HS-5 (cell line): ENCODE measurements around the gene CD177.
"Not testable (repeated sequence)": the region's sequence is repeated elsewhere in the genome, so short reads cannot be mapped to it uniquely, and the experiment has no call there.

Experiments
- DNase-seq: peaks from one replicate; pipeline ENCODE4 v3.0.0-alpha.2; 2012; ENCODE audit warnings: low read depth

Gene CD177, protein sequence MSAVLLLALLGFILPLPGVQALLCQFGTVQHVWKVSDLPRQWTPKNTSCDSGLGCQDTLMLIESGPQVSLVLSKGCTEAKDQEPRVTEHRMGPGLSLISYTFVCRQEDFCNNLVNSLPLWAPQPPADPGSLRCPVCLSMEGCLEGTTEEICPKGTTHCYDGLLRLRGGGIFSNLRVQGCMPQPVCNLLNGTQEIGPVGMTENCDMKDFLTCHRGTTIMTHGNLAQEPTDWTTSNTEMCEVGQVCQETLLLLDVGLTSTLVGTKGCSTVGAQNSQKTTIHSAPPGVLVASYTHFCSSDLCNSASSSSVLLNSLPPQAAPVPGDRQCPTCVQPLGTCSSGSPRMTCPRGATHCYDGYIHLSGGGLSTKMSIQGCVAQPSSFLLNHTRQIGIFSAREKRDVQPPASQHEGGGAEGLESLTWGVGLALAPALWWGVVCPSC

DNA sequence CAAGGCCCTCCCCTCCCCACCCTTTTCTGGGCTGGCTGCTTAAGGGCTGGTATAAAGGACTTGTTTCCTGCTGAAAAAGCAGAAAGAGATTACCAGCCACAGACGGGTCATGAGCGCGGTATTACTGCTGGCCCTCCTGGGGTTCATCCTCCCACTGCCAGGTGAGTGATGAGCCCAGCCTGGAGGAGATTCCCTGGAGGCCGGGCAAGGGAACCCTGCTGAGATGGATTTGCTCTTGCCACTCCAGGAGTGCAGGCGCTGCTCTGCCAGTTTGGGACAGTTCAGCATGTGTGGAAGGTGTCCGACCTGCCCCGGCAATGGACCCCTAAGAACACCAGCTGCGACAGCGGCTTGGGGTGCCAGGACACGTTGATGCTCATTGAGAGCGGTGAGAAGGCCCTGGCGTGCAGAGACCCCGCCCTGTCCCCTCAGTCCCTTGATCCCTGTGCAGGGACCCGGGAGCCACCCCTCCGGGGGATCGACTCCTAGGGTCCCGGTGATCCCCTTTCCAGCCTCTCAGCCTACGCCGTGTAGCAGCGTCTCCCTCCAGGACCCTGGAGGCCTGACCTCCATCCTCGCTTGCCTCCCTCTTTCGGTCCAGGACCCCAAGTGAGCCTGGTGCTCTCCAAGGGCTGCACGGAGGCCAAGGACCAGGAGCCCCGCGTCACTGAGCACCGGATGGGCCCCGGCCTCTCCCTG, at the start of gene CD177:
TSS of gene CD177 (plus strand) at position 81 of the 699 bp plus-strand sequence. CDS start at position 110, 29 bp downstream.
- DNase-seq = no peak

DNA sequence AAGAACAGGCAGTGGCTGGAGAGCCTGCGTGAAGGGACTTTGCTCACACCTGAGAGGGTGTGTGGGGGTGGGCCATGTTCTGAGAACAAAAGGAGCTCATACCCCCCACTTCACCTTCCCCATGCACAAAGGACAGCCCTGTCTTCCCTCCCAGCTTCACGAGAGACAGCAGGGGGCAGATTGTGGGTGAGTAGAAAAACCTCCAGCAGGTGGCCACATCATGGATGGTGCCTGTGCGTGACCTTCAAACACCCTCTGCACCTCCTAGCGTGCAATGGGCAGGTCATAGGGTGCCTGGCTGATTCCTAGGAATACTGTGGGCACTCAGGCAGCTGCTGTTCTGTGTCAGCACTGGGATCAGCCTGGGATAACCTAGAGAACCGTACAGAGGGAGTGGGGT, 47.8 kb upstream of the CD177 start:
- no peak for DNase-seq

DNA sequence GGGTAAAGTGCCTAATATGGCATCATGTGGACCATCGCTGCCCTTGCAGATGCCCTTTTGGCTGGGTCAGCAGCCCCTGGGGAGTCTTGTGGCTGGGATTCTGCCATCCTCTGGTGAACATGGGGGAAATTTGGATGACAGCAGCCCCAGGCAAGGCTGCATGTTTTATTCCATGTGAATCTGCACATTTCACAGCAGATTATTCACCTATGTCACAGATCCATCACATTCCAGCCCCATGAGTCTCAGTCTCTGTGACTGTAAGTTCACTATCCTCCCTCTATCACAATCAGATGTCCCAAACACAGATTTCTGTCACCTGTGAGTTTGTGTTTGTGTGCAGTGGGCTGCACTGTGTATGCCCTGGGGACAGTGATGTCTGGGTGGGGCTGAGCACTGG, 47.4 kb upstream of the CD177 start:
- DNase-seq = peak; percentile 6

DNA sequence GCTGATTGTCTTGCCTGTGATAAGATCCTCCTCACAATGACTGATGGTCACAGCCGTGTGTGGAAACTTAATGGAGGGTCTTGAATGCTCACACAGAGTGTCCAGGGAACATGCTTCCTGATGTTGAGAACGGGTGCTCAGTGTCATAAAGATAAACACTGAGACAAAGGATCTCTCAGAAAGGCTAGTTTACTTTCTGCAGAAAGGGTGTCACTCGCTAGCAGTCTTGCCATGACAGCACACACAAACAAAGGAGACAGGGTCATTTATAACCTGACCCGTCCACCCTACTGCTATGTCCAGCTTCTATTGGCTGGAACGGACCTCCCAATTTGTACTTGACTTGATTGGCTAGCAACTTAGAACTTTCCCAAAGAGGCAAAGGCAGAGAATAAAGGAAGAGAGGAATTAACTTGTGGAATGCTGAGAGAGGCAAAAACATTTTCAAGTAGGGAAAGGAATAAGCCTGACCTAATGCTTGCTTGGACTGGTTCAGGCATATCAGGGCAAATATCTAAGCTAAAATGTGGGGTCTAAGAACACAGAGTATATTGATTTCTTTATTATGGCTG, 45.2 kb upstream of the CD177 start:
- no peak for DNase-seq

DNA sequence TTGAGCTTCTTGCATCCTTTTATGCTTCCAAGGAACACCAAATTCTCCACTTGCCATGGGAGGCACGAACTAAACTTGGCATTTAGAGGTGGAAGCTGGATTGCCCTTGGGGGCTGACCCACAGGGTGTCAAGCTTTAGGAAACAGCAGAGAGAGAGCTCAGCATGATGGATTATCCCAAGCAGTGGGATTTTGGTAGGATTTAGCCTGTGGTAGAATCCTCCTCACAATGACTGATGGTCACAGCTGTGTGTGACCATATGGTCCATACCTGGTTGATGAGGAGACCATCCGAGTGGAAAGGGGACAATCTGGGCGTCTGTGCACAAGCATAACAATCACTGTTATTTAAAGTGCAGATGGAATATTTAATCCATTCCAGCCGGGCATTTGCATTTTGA, 44.0 kb upstream of the CD177 start:
- DNase-seq = no peak

DNA sequence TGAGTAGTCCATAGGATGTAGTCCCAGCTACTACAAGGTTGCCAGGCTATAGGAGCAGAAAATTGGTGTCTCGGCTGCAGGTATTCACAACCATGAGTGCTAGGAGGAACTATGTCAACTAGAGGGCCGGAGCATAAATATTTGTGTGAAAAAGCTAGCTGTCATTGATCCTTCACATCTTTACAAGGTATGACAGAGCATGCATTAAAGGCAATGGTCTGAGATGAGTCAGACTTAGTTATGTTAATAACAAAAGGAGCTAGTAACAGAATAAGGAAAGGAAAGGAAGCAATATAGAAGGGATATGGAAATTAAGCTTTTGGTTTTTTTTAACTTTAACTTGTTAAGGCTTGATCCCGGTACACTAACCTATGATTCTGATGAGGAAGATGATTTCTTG, 43.3 kb upstream of the CD177 start:
- no peak for DNase-seq

DNA sequence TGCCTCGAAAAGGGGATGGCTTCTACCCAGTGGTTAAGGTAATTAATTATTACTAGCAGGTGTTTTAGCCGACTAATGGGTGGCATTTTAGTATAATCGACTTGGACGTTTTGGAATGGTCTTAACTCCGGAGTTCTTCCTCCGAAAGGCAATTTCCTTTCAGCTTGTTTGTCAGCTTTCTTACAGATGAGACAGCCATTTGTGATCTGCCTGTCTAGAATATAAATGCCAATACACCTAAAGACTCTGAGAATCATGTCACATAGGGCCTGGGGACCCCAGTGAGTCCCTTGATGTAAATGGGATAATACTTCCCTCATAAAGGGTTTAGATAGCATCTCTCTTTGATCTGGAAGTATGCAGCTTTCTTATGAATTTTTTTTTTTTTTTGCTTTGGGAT, 42.2 kb upstream of the CD177 start:
- no peak for DNase-seq

DNA sequence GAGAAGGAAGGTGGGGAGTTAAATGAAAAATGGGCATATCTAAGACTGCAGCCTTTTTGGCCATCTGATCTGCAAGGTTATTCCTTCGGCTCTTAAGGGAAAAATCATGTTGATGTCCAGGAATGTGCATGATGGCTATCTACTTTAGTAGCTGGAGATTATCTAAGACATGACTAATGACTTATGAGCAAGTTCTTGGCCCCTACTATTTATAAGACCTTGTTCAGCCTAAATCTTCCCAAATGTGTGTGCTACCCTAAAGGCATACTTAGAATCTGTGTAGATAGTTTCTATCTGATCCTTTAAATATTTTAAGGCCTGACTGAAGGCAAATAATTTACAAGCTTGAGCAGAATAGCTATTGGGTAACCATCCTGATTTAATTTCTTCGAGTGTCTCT, 41.8 kb upstream of the CD177 start:
- DNase-seq = no peak

DNA sequence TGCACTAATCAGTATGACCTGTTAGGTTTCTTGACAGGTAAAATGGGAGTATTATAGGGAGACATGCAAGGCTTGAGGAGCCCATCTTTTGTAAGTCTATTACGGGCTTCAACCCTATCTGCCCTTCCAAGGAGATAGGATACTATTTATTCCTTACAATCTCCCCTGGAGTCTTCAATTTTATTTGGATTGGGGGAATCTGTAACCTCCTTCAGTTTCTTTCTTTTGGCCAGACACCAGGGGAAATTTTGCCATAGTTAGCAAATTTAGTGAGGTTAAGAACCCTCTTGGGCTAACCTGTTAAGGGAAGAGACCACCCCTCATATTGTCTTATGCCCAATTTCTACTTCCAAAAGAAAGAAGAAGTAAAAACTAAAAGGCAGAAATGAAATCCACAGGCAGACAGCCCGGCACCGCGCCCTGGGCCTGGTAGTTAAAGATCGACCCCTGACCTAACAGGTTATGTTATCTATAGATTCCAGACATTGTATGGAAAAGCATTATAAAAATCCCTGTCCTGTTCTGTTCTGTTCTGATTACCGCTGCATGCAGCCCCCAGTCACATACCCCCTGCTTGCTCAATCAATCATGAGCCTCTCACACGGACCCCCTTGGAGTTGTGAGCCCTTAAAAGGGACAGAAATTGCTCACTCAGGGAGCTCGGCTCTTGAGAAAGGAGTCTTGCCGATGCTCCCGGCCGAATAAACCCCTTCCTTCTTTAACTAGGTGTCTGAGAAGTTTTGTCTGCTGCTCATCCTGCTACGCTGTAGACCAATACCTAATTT, 39.6 kb upstream of the CD177 start:
- DNase-seq = no peak

DNA sequence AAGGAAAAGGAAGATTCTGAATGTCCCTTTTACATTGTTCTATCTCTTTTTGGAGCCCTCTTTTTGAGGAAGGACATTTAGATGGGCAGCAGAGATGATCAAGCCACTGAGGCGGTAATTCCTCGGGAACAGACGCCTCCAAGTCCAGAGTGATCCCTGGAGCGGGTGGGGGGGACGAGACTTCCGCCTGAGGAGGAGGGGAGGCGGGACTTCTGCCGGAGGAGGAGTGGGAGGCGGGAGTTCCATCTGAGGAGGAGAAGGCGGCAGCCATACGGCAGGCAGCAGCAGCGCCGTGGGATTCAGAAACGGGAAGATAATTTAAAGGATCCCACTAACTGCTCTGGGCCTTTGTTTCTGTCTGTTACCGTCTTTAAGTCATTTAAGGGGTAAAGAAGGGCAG, 37.6 kb upstream of the CD177 start:
- no peak for DNase-seq

DNA sequence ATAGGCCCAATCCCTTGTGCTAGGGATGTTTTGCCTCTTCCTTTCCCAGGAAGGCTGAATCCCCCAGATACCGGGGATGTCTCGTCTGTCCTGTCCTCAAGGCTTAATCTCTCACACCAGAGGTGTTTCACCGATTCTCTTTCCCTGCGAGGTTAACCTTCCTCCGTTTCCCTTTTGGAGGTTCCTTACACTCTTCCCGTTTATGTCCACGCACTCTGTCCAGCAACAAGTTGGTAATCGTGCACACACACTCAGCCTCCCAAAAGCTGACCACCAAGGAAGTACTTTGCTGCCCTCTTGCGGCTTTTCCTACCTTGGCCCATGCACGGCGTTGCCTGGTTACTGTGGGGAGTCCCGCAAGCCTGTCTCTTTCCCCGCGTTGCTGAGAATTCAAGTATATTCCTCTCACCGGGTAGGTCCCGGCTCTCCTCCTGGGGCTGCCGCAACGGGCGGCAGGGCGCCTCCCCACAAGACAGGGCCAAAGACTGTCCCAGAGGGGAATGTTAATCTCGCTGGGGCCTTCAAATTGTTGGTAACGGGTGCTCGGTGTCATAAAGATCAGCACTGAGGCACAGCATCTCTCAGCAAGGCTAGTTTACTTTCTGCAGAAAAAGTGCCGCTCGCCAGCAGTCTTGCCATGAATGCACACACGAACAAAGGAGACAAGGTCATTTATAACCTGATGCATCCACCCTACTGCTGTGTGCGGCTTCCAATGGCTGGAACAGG, 36.7 kb upstream of the CD177 start:
- DNase-seq = peak; percentile 11

DNA sequence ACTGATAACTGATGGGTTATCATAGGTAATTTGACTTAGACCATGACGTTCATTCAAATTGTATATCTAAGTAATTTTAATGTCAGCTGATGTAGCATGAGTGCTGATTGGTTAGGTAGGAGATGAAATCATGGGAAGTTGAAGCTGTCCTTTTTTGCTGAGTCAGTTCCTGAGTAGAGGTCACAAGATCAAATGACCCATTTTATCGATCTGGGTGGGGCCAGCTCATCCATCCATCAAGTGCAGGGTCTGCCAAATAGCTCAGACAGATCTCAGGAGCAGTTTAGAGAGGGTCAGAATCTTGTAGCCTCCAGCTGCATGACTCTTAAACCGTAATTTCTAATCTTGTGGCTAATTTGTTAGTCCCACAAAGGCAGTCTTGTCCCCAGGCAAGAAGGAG, 35.3 kb upstream of the CD177 start:
- no peak for DNase-seq

DNA sequence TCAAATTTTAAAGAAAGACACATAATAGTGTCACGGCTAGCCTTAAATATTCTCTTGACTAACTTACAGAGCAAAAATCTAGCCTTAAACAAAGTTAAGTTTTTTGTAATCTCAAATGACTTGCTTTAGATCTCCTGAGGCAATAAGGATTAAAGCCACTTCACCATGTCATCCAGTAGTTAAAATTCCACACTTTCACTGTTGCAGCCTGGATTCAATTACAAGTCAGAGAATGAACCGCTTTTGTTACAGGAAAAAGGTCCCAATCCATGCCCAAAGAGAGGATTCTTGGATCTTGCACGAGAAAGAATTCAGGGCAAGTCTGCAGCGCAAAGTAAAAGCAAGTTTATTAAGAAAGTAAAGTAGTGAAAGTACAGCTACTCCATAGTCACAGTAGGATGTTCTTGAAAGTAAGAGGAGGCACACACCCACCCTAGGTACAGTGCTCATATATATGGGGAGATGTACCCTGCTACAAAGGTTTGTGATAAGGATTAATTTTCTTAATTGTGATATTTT, 34.6 kb upstream of the CD177 start:
- DNase-seq = no peak

DNA sequence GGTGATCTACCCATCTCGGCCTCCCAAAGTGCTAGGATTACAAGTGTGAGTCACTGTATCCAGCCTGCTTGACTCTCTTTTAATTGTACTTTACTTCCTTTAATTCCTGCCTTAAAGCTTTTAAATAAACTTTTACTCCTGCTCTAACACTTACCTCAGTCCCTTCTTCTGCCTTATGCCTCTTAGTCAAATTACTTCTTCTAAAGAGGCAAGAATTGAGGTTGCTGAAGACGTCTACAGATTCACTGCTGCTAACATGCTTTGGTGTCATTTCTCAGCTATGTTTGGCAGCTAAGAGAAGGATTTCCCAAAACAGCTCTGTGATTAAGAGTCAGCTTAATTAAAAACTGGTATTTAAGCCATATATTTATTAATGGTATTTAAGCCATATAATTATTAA, 32.9 kb upstream of the CD177 start:
- DNase-seq = no peak

DNA sequence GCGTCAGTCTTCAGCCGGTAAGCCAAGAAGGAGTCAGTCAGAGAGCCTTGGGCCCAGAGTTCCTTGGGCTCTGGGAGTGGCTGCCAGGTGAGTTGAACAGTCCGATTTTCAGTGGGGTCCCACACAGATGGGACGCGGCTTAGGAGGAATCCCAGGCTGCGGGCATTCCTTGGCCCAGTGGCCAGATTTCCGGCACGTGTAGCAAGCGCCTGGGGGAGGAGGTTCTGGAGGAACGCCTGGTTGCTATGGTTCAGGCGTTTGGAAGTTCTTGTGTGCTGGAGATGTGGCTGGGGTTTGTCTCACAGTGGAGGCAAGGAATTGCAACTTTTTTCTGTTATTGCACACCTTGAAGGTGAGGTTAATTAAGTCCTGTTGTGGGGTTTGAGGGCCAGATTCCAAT, 26.7 kb upstream of the CD177 start:
- not testable (repeated sequence) for DNase-seq

DNA sequence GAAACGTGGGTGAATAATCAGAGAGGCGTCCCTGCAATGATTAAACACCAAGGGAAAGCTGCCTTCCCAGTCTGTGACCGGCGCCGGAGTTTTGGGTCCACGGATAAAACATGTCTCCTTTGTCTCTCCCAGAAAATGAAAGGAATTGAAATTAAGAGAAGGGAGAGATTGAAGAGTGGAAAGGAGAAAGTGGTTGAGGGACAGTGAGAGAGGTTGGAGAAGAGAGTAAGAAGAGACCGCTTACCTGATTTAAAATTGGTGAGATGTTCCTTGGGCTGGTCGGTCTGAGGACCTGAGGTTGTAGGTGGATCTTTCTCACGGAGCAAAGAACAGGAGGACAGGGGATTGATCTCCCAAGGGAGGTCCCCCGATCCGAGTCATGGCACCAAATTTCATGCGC, 24.9 kb upstream of the CD177 start:
- DNase-seq = not testable (repeated sequence)

DNA sequence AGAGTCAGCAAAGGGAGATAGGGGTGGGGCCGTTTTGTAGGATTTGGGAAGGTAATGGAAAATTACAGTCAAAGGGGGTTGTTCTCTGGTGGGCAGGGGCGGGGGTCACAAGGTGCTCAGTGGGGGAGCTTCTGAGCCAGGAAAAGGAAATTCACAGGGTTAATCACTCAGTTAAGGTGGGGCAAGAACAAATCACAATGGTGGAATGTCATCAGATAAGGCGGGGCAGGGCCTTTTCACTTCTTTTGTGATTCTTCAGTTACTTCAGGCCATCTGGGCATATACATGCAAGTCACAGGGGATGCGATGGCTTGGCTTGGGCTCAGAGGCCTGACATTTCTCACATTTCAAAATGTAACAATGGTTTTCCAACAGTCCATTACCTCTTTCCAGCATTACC, 24.4 kb upstream of the CD177 start:
- DNase-seq = not testable (repeated sequence)

DNA sequence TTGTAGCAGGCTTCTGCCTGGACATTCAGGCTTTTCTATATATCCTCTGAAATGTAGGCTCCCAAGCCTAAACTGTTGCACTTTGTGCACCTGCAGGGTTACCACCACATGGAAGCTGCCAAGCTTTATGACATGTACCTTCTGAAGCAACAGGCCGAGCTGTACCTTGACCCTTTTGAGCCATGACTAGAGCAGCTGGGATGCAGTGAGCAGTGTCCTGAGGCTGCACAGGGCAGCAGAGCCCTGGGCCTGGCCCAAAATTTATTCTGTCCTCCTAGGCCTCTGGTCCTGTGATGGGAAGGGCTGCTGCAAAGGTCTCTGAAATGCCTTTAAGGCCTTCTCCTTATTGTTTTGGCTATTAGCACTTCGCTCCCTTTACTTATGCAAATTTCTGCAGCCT, 23.5 kb upstream of the CD177 start:
- no peak for DNase-seq

DNA sequence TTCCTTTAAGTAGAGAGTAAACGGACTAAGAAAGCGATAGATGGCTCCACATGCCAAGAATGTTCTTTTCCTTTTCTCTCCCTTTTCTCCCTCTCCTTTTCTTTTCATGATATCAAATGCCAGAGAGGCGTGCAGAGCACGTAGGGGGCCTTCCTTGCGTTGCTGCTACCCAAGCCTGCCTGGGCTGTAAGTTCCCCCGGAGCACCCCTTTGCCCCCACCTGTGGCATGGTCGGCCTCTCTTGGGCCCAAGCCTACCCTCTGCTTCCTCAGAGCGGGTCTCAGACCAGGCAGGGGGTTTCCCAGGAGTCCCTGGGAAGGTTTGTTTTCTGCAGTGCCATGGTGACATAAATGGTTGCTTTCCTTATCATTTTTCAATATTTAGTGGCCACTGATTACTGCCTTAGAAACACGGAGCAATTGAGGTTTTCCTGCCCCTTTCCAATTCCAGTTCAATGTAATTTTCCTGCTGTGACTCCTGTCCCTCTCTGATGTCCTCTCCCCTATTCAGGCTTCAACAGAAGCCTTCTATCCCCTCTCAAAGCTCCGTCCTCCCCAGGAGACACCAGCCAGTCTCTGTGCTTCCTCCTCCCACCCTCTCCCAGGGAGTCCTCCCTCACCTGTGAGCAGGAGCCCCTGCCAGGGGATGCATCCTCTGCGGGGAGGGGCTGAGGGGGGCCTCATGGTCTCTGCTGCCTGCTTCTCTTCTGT, 22.6 kb upstream of the CD177 start:
- no peak for DNase-seq

DNA sequence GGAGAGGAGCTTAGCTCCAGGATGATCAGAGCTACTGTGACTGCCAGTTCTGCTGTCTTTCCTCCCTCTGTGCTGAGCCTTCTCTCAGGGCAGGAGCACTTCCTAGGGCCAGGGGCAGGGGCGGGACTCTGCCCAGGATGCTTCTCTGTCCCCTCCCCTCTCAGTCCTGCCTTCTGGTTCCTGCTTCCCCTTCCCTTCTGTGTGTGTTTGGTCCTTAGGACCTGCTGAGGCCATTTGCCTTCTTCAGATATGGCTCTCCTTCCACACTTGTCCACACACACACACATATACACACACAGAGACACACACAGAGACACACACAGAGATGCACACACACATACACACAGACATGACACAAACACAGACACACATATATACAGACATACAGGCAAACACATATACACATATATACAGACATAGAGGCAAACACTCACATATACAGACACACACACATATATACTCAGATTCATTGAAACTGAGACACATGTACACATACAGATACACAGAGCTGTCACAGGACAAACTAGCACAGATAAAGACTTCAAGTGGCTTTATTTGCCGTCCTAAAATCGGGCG, 22.0 kb upstream of the CD177 start:
- no peak for DNase-seq
